ENCODE data around the gene IDI1.

IDI1 gene

GRCh38 chr10:1078668-1079067 lies 29.7 kb upstream of the IDI1 start:
- no peaks in the 10 kb centered on the region for H3K9me3 ChIP-seq (replicated peaks; ENCODE audit: insufficient read depth, low read length)
- H2AFZ ChIP-seq (ENCODE audit: low read length), result no peak overlapping the region
- H4K20me1 ChIP-seq (ENCODE audit: insufficient read depth, low read length), result no peaks in the 10 kb centered on the region
- TF ChIP-seq EZH2 (optimal IDR thresholded peaks at IDR 0.05; ENCODE audit: low read depth, low read length) (no peak), EZH2phosphoT487 (IDR thresholded peaks at IDR 0.05; ENCODE audit: low read length) (no peak), CTCF (IDR thresholded peaks at IDR 0.05; ENCODE audit: low read length) (no peak)
- no peak overlapping the region for H3K27ac ChIP-seq (ENCODE audit: low read length)
- H3K9me2 ChIP-seq (replicated peaks; ENCODE audit: insufficient read depth, low read length), result no peaks in the 10 kb centered on the region
- no peak overlapping the region for H3K4me3 ChIP-seq (ENCODE audit: low read length)
- no peak overlapping the region for H3K4me2 ChIP-seq (ENCODE audit: low read depth, low read length)
- H3K36me3 ChIP-seq (replicated peaks; ENCODE audit: insufficient read depth, low read length), result 0 out of 2 replicates have a peak, but pooled peaks cover 10% of the 10 kb centered on the region
- H3K9ac ChIP-seq (ENCODE audit: low read length), result no peak overlapping the region
- H3K4me1 ChIP-seq (ENCODE audit: low read length), result no peaks in the 10 kb centered on the region
- H3F3A ChIP-seq (ENCODE audit: insufficient read depth, low read length), result no peaks in the 10 kb centered on the region
- peaks cover 10% of the 10 kb centered on the region; the same call in 1 of the 2 replicates for H3K79me2 ChIP-seq (ENCODE audit: low read length)
- H3K27me3 ChIP-seq (replicated peaks; ENCODE audit: insufficient read depth, low read length), result no peaks in the 10 kb centered on the region
- DNase-seq, result no peak

- H3K9ac ChIP-seq (ENCODE audit: low read length), result no peak overlapping the region
- no peaks in the 10 kb centered on the region for H3F3A ChIP-seq (ENCODE audit: insufficient read depth, low read length)
- peaks cover 19% of the 10 kb centered on the region; the same call in 1 of the 2 replicates for H3K79me2 ChIP-seq (ENCODE audit: low read length)
- 0 out of 2 replicates have a peak, but pooled peaks cover 6% of the 10 kb centered on the region for H3K36me3 ChIP-seq (replicated peaks; ENCODE audit: insufficient read depth, low read length)
- H4K20me1 ChIP-seq (ENCODE audit: insufficient read depth, low read length), result no peaks in the 10 kb centered on the region
- H3K4me3 ChIP-seq (ENCODE audit: low read length), result no peak overlapping the region
- H3K27me3 ChIP-seq (replicated peaks; ENCODE audit: insufficient read depth, low read length), result no peaks in the 10 kb centered on the region
- no peaks in the 10 kb centered on the region for H3K9me2 ChIP-seq (replicated peaks; ENCODE audit: insufficient read depth, low read length)
- no peak for DNase-seq
- no peaks in the 10 kb centered on the region for H3K9me3 ChIP-seq (replicated peaks; ENCODE audit: insufficient read depth, low read length)
- no peak overlapping the region for H3K4me2 ChIP-seq (ENCODE audit: low read depth, low read length)
- H2AFZ ChIP-seq (ENCODE audit: low read length), result no peak overlapping the region
- H3K4me1 ChIP-seq (ENCODE audit: low read length), result no peaks in the 10 kb centered on the region
- no peak overlapping the region for H3K27ac ChIP-seq (ENCODE audit: low read length)
- TF ChIP-seq EZH2phosphoT487 (IDR thresholded peaks at IDR 0.05; ENCODE audit: low read length), result no peak
Measured at GRCh38 chr10:1074748-1075308, 25.9 kb upstream of the IDI1 start.

GRCh38 chr10:1074052-1074747 lies 25.3 kb upstream of the IDI1 start:
- TF ChIP-seq CTCF (IDR thresholded peaks at IDR 0.05; ENCODE audit: low read length) (no peak), EZH2 (optimal IDR thresholded peaks at IDR 0.05; ENCODE audit: low read depth, low read length) (no peak), EZH2phosphoT487 (IDR thresholded peaks at IDR 0.05; ENCODE audit: low read length) (no peak)
- H3K4me1 ChIP-seq (ENCODE audit: low read length), result no peaks in the 10 kb centered on the region
- peaks cover 19% of the 10 kb centered on the region; the same call in 1 of the 2 replicates for H3K79me2 ChIP-seq (ENCODE audit: low read length)
- no peak overlapping the region for H3K4me2 ChIP-seq (ENCODE audit: low read depth, low read length)
- H3K9ac ChIP-seq (ENCODE audit: low read length), result no peak overlapping the region
- H3F3A ChIP-seq (ENCODE audit: insufficient read depth, low read length), result no peaks in the 10 kb centered on the region
- no peak for DNase-seq
- no peak overlapping the region for H3K27ac ChIP-seq (ENCODE audit: low read length)
- H2AFZ ChIP-seq (ENCODE audit: low read length), result no peak overlapping the region
- H3K4me3 ChIP-seq (ENCODE audit: low read length), result no peak overlapping the region
- 0 out of 2 replicates have a peak, but pooled peaks cover 5% of the 10 kb centered on the region for H3K36me3 ChIP-seq (replicated peaks; ENCODE audit: insufficient read depth, low read length)
- H3K27me3 ChIP-seq (replicated peaks; ENCODE audit: insufficient read depth, low read length), result no peaks in the 10 kb centered on the region
- no peaks in the 10 kb centered on the region for H4K20me1 ChIP-seq (ENCODE audit: insufficient read depth, low read length)
- H3K9me3 ChIP-seq (replicated peaks; ENCODE audit: insufficient read depth, low read length), result no peaks in the 10 kb centered on the region
- no peaks in the 10 kb centered on the region for H3K9me2 ChIP-seq (replicated peaks; ENCODE audit: insufficient read depth, low read length)

- Histone ChIP-seq H3K4me1 (ENCODE audit: low read length) (no peaks in the 10 kb centered on the region), H3K9me2 (replicated peaks; ENCODE audit: insufficient read depth, low read length) (no peaks in the 10 kb centered on the region), H3K9me3 (replicated peaks; ENCODE audit: insufficient read depth, low read length) (no peaks in the 10 kb centered on the region), H3K79me2 (ENCODE audit: low read length) (peaks cover 19% of the 10 kb centered on the region; the same call in 1 of the 2 replicates), H3F3A (ENCODE audit: insufficient read depth, low read length) (no peaks in the 10 kb centered on the region), H3K9ac (ENCODE audit: low read length) (no peak overlapping the region), H2AFZ (ENCODE audit: low read length) (no peak overlapping the region), H3K27me3 (replicated peaks; ENCODE audit: insufficient read depth, low read length) (no peaks in the 10 kb centered on the region), H3K27ac (ENCODE audit: low read length) (no peak overlapping the region), H3K4me2 (ENCODE audit: low read depth, low read length) (no peak overlapping the region), H3K36me3 (replicated peaks; ENCODE audit: insufficient read depth, low read length) (no peaks in the 10 kb centered on the region), H3K4me3 (ENCODE audit: low read length) (no peak overlapping the region), H4K20me1 (ENCODE audit: insufficient read depth, low read length) (no peaks in the 10 kb centered on the region)
- DNase-seq, result no peak
- no peak for TF ChIP-seq CTCF (IDR thresholded peaks at IDR 0.05; ENCODE audit: low read length)
- no peak for TF ChIP-seq EZH2 (optimal IDR thresholded peaks at IDR 0.05; ENCODE audit: low read depth, low read length)
- no peak for TF ChIP-seq EZH2phosphoT487 (IDR thresholded peaks at IDR 0.05; ENCODE audit: low read length)
Measured at GRCh38 chr10:1070919-1071318, 22.0 kb upstream of the IDI1 start.

All from MM.1S (cell line).